ENCODE data around the gene TIE1.

GRCh38 chr1:43352351-43352705, 51.5 kb downstream of the TIE1 start:
- TF ChIP-seq CTCF (conservative IDR thresholded peaks at IDR 0.05) = no peak
- TF ChIP-seq EZH2 (IDR thresholded peaks at IDR 0.05; ENCODE audit: low read depth) = no peak
